GM23338 (cell line): Measurements from ENCODE around the gene DDX60. TPM values are rescaled to one million over a fixed set of nuclear protein-coding genes. Genes with fewer than 3 reads are reported as not detected.

ENCODE experiments used
- ATAC-seq: fragments of 200-7000 bp; cut with Tn5 transposase; 3 replicates; pipeline ENCODE4 v1.9.1; 2020
- DNase-seq: peaks from one replicate; pipeline ENCODE4 v3.0.0-alpha.2; 2015; ENCODE audit warnings: low spot score
- H2AFZ ChIP-seq: fragments of 200-600 bp; sonication (generic); 2 replicates; pipeline ENCODE4 v1.8.0; 2016; ENCODE audit warnings: antibody characterized with exemption, mild to moderate bottlenecking, moderate library complexity
- H3F3A ChIP-seq: fragments of 200-600 bp; sonication (generic); replicated peaks from 2 replicates; pipeline ENCODE4 v1.8.0; 2017; ENCODE audit warnings: antibody characterized with exemption, mixed run types, low read depth
- H3K27ac ChIP-seq: fragments of 200-600 bp; sonication (generic); 2 replicates; pipeline ENCODE4 v1.6.1; 2016; ENCODE audit warnings: low read depth
- H3K27me3 ChIP-seq: fragments of 200-600 bp; sonication (generic); 2 replicates; pipeline ENCODE4 v1.8.0; 2016; ENCODE audit warnings: mild to moderate bottlenecking, mixed run types, moderate library complexity; ENCODE audit not compliant: insufficient read depth
- H3K36me3 ChIP-seq: fragments of 200-600 bp; sonication (generic); 2 replicates; pipeline ENCODE4 v1.8.0; 2016; ENCODE audit warnings: mild to moderate bottlenecking; ENCODE audit not compliant: insufficient read depth
- H3K4me1 ChIP-seq: fragments of 200-600 bp; sonication (generic); 2 replicates; pipeline ENCODE4 v1.8.0; 2016; ENCODE audit warnings: mild to moderate bottlenecking, moderate library complexity; ENCODE audit not compliant: insufficient read depth
- H3K4me2 ChIP-seq: fragments of 200-600 bp; sonication (generic); 2 replicates; pipeline ENCODE4 v1.7.1; 2017; ENCODE audit warnings: mixed run types
- H3K4me3 ChIP-seq: fragments of 200-600 bp; sonication (generic); 2 replicates; pipeline ENCODE4 v1.6.1; 2016; ENCODE audit warnings: mixed run types
- H3K79me2 ChIP-seq: fragments of 200-600 bp; sonication (generic); replicated peaks from 2 replicates; pipeline ENCODE4 v1.8.0; 2017; ENCODE audit warnings: mild to moderate bottlenecking; ENCODE audit not compliant: insufficient read depth
- H3K9me2 ChIP-seq: fragments of 200-600 bp; sonication (generic); 2 replicates; pipeline ENCODE4 v1.8.0; 2017; ENCODE audit not compliant: insufficient read depth
- H4K20me1 ChIP-seq: fragments of 200-600 bp; sonication (generic); replicated peaks from 2 replicates; pipeline ENCODE4 v1.8.0; 2017; ENCODE audit warnings: mild to moderate bottlenecking; ENCODE audit not compliant: insufficient read depth
- H3K27ac Mint-ChIP-seq: 2 replicates; pipeline ENCODE4 v1.8.0; 2020; ENCODE audit warnings: inconsistent platforms, mild to moderate bottlenecking, moderate library complexity, mixed read lengths
- H3K27me3 Mint-ChIP-seq: 3 replicates; pipeline ENCODE4 v1.8.0; 2022; ENCODE audit warnings: low read depth, mild to moderate bottlenecking, moderate library complexity, mixed read lengths, inconsistent platforms; ENCODE audit not compliant: insufficient read depth, poor library complexity
- H3K36me3 Mint-ChIP-seq: 3 replicates; pipeline ENCODE4 v1.8.0; 2021; ENCODE audit warnings: low read depth, mild to moderate bottlenecking, inconsistent platforms, moderate library complexity, mixed read lengths
- H3K4me1 Mint-ChIP-seq: 3 replicates; pipeline ENCODE4 v1.8.0; 2020; ENCODE audit warnings: mild to moderate bottlenecking, inconsistent platforms, mixed read lengths
- H3K4me3 Mint-ChIP-seq: 3 replicates; pipeline ENCODE4 v1.8.0; 2021; ENCODE audit warnings: moderate library complexity, mild to moderate bottlenecking, inconsistent platforms, mixed read lengths
- H3K9me3 Mint-ChIP-seq: 3 replicates; pipeline ENCODE4 v1.8.0; 2020; ENCODE audit warnings: moderate library complexity, mild to moderate bottlenecking, inconsistent platforms, mixed read lengths
- CREB1 ChIP-seq: fragments of 250-450 bp; sonication (Bioruptor Pico); IDR thresholded peaks from 2 replicates; pipeline ENCODE4 v1.5.0; 2020; ENCODE audit warnings: low read depth, mild to moderate bottlenecking, moderate library complexity
- CTCF ChIP-seq, 2 experiments: fragments of 200-600 bp in 1 of 2; sonication (generic) in 1 of 2; conservative IDR thresholded peaks; 2 replicates each; pipeline versions ENCODE4 v1.5.1 to v1.6.1; 2016 to 2017; ENCODE audit warnings: antibody characterized with exemption in 2 of 2, low read depth in 2 of 2, mild to moderate bottlenecking in 2 of 2, moderate library complexity in 1 of 2
- EZH2 ChIP-seq: fragments of 200-600 bp; sonication (generic); IDR thresholded peaks from one replicate; pipeline ENCODE4 v1.8.0; 2017; ENCODE audit warnings: antibody characterized with exemption, mild to moderate bottlenecking, low read depth; ENCODE audit not compliant: unreplicated experiment
- EZH2phosphoT487 ChIP-seq: fragments of 200-600 bp; sonication (generic); IDR thresholded peaks from one replicate; pipeline ENCODE4 v1.8.1; 2018; ENCODE audit warnings: antibody characterized with exemption; ENCODE audit not compliant: unreplicated experiment
- JUNB ChIP-seq: IDR thresholded peaks from one replicate; pipeline ENCODE4 v1.6.1; 2016; ENCODE audit warnings: antibody characterized with exemption; ENCODE audit not compliant: unreplicated experiment
- NANOG ChIP-seq: IDR thresholded peaks from 2 replicates; pipeline ENCODE4 v1.6.1; 2016; ENCODE audit warnings: antibody characterized with exemption, borderline replicate concordance
- POLR2AphosphoS5 ChIP-seq: IDR thresholded peaks from 2 replicates; pipeline ENCODE4 v1.6.1; 2016; ENCODE audit warnings: antibody characterized with exemption, low read depth
- STAT1 ChIP-seq: IDR thresholded peaks from one replicate; pipeline ENCODE4 v1.6.1; 2016; ENCODE audit warnings: antibody characterized with exemption; ENCODE audit not compliant: unreplicated experiment
- ZNF114 ChIP-seq: fragments of 250-450 bp; sonication (Bioruptor Pico); IDR thresholded peaks from 2 replicates; pipeline ENCODE4 v1.5.0; 2020; ENCODE audit warnings: mild to moderate bottlenecking, moderate library complexity
- ZNF331 ChIP-seq: fragments of 250-450 bp; sonication (Bioruptor Pico); IDR thresholded peaks from 2 replicates; pipeline ENCODE4 v1.5.0; 2020; ENCODE audit warnings: low read depth, mild to moderate bottlenecking, moderate library complexity
- ZNF462 ChIP-seq: fragments of 250-450 bp; sonication (Bioruptor Pico); IDR thresholded peaks from 2 replicates; pipeline ENCODE4 v1.5.0; 2020; ENCODE audit warnings: mild to moderate bottlenecking, moderate library complexity
- polyA plus RNA-seq: library from polyadenylated mRNA; unstranded; fragments of >200 nt; fragmentation: Nextera tagmentation; extraction: Ambion mirVana; gene quantifications from 2 replicates; pipeline ENCODE4 v1.2.1, GENCODE V29; 2016
- total RNA-seq: library from RNA; depleted of rRNA; stranded (reverse); fragments of >200 nt; shearing (Covaris generic); gene quantifications from 2 replicates; pipeline ENCODE4 v1.2.3, GENCODE V29; 2014
- TF ChIP-seq, protein P1 (sequence below): IDR thresholded peaks from one replicate; pipeline ENCODE4 v1.6.1; 2018; ENCODE audit warnings: antibody characterized with exemption; ENCODE audit not compliant: unreplicated experiment
- TF ChIP-seq, protein P2 (sequence below): IDR thresholded peaks from 2 replicates; pipeline ENCODE4 v1.6.1; 2016; ENCODE audit warnings: antibody characterized with exemption

Gene DDX60
- total and polyA plus RNA-seq, 2 experiments from 2014 or later, result 1.0 to 1.4 TPM

GRCh38 chr4:168309781-168310180, 8.8 kb downstream of the DDX60 start:
- no peaks in the 10 kb centered on the region for H4K20me1 ChIP-seq
- Mint-ChIP-seq H3K4me1 (peaks cover 4% of the 10 kb centered on the region; the same call in 2 of the 3 replicates), H3K9me3 (no peaks in the 10 kb centered on the region), H3K27ac (no peak overlapping the region), H3K36me3 (no peaks in the 10 kb centered on the region), H3K4me3 (no peak overlapping the region), H3K27me3 (no peaks in the 10 kb centered on the region)
- no peak overlapping the region for H2AFZ ChIP-seq
- 0 out of 2 replicates have a peak, but pooled peaks cover 2% of the 10 kb centered on the region for H3K9me2 ChIP-seq
- no peak overlapping the region for H3K4me2 ChIP-seq
- ATAC-seq (no peak), DNase-seq (peak; percentile 2)
- no peaks in the 10 kb centered on the region for H3K27me3 ChIP-seq
- no peaks in the 10 kb centered on the region for H3K79me2 ChIP-seq
- H3K27ac ChIP-seq, result no peak overlapping the region
- no peaks in the 10 kb centered on the region for H3K36me3 ChIP-seq
- H3K4me3 ChIP-seq, result no peak overlapping the region
- TF ChIP-seq CREB1 (CRISPR knock-in tag) (no peak), STAT1 (no peak), ZNF114 (CRISPR knock-in tag) (no peak), ZNF462 (no peak), CTCF (conservative IDR thresholded peaks at IDR 0.05; ENCODE audit: low read depth in 2 of 2) (no peak), EZH2 (no peak), JUNB (no peak), ZNF331 (no peak), EZH2phosphoT487 (no peak), NANOG (no peak), POLR2AphosphoS5 (no peak)
- TF ChIP-seq, protein P1, sequence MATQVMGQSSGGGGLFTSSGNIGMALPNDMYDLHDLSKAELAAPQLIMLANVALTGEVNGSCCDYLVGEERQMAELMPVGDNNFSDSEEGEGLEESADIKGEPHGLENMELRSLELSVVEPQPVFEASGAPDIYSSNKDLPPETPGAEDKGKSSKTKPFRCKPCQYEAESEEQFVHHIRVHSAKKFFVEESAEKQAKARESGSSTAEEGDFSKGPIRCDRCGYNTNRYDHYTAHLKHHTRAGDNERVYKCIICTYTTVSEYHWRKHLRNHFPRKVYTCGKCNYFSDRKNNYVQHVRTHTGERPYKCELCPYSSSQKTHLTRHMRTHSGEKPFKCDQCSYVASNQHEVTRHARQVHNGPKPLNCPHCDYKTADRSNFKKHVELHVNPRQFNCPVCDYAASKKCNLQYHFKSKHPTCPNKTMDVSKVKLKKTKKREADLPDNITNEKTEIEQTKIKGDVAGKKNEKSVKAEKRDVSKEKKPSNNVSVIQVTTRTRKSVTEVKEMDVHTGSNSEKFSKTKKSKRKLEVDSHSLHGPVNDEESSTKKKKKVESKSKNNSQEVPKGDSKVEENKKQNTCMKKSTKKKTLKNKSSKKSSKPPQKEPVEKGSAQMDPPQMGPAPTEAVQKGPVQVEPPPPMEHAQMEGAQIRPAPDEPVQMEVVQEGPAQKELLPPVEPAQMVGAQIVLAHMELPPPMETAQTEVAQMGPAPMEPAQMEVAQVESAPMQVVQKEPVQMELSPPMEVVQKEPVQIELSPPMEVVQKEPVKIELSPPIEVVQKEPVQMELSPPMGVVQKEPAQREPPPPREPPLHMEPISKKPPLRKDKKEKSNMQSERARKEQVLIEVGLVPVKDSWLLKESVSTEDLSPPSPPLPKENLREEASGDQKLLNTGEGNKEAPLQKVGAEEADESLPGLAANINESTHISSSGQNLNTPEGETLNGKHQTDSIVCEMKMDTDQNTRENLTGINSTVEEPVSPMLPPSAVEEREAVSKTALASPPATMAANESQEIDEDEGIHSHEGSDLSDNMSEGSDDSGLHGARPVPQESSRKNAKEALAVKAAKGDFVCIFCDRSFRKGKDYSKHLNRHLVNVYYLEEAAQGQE, result no peak
- TF ChIP-seq, protein P2, sequence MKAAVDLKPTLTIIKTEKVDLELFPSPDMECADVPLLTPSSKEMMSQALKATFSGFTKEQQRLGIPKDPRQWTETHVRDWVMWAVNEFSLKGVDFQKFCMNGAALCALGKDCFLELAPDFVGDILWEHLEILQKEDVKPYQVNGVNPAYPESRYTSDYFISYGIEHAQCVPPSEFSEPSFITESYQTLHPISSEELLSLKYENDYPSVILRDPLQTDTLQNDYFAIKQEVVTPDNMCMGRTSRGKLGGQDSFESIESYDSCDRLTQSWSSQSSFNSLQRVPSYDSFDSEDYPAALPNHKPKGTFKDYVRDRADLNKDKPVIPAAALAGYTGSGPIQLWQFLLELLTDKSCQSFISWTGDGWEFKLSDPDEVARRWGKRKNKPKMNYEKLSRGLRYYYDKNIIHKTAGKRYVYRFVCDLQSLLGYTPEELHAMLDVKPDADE, result no peak
- no peaks in the 10 kb centered on the region for H3F3A ChIP-seq
- peaks cover 6% of the 10 kb centered on the region; the same call in 1 of the 2 replicates for H3K4me1 ChIP-seq
